ENCODE results near the gene GNAQ.

The GNAQ gene

DNA sequence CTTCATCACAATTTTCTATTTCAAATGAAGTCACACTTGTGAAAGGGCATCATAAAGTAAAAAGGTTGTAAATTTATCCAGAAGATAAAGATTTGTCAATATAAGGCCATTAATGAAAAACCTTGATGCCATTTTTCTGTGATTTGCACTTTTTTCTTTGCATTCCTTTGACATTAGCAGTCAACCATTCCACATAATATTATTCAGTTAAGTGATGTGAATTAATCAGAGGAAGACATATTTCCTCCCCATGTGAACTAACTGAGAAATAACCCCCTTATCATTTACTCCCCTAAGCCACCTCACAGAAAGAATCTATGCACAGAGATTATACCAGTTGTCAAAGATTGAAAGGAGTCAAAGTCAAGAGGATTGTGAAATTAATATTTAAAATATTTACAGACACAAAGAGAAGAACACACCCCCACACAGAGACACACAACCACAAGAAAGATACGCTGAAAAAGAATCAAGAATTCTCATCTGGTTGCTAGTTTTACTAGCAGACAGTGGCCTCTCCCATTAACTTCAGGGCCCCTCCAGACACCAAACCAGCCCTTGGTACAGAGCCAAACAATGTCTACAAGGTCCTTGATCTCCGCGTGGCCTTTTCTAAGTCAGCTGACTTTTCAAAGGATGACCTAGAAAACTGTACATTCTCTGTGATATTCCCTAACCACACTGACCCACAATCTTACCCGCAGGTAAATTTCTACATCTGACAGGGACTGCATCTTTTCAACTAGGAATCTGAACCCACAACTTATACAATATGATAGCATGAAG is 29.5 kb downstream of the GNAQ start:
- DNase-seq, result no peak

DNA sequence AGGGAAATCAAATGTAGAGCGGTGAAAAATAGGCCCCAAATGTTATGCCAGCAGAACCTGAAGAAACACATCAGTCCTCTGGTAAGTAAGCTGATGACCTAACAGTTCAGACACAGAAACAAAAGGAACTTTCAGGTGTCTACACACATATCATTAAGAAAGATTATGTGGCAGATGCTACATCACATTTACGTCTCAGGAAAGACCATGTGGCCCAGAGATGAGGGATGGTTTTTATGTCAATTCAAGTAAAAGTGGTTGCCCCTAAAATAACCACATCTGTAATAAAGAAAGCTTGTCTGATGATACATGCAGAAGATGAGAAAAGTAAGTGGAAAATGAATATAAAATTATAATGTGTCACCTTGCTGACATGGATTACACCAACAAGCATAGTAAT is 31.4 kb downstream of the GNAQ start:
- no peak for DNase-seq

DNA sequence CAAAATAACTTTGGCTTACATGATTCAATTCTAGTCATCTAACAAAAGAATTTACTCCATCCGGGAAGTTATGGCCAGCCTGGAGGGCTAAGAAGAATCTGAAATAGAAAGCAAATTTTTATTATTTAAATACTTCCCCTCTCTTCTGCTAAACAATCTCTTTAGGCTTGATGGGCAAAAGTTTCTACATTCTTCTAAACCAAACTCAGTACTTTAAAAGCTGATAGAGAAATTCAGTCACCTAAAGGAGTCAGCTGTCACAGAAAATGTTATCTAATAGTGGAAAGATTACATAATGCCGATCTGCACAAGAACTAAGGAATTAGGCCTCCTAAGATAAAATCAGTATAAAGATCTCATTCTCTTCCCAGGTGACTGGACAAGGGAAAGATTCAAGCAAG is 32.4 kb downstream of the GNAQ start:
- no peak for DNase-seq

DNA sequence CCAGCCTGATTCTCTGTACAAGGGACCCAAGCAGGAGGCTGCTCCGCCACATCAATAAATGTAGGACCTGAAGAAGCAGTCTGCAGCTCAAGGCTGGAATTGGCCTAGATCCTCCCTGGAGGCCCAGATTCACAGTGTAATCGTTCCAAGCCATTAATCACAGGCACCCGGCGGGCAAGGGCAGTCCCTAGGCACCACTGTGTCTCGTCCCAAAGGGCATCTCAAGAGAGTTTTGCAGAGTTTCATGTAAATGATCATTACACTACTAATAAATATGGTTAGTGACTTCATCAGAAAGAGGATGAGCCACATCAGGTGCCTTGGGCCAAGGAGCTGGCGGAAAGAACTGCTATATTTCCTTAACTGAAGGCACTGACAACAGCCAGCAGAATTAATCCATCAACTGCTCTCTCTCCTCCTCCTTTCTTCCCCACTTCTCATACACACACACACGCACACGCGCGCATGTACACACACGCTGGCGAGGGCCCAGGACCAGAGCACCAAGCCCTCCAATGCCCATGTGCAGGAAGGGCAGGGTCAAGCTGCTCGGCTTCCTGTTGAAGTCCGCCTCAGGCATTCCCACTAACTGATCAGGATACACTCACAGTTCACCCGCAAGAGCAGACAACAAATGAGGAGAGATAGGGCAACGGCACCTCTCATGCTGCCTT is 33.9 kb downstream of the GNAQ start:
- DNase-seq, result no peak

DNA sequence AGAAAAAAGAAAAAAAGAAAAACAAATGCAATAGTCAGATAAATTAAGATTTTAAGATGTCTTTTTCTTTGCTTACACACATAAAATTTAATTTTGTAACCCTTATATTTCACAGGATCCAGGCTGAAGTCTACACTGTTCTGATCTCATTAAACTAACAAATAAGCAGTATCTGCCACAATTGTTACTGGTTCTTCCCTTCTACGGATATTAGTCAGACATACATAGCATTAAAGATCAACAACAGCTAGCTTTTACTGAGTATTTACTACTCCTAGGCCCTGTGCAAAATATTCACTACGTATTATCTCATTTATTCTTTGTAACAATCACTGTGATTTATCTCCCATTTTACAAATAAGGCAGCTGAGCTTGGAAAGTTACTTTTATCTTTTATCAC is 34.9 kb downstream of the GNAQ start:
- no peak for DNase-seq

DNA sequence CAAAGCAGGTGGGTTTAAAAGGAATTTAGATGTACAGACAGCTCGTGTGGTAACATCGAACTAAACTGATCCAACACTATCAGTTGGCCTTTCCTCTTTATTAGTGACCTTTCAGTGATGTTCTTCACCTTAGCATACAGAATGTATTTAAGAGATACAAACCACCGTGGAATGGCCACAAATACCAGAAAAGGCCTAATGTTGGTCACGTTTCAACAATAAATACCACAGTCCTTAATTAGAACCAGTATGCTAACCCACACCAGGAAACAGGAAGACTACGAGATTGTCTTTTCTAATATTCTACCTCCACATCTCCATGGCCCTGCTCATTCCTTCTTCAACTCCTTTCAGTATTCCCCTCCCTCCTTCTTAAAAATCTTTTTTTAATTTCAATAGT is 40.4 kb downstream of the GNAQ start:
- no peak for DNase-seq

DNA sequence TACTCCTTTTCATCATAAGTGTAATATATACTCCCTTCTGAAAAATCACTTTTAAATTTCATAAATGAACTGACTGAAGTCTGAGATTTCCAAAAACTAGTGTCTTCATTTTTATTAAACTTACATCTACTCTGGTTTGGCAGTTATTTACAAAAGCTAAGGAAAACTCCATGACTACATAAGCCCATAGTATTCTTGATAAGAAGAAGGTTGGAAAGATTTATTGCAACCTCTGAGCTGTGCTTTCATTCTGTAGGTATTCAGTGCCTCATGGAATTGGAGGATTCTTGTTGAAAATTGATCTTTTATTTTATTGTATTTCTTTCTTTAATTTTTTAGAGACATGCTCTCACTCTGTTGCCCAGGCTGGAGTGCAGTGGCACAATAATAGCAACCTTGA is 41.7 kb downstream of the GNAQ start:
- DNase-seq, result no peak

DNA sequence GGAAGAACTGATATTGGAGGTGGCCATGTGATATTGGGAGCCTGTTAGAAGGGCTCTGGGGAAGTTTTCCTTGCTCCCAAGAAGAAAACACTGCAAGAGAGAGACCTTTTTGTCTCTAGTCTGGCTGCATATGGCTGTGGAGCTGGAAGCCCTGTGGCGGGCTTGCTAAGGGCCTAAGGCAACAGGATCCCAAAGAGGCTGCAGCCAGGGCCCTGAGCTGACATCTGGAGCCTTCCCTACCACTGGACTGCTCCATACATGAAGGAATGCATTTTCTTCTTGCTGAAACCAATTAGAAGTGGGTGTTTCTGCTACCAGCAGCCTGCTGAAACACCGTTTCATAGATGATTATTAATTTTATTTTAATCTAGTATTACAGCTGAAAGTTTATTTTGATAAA is 42.2 kb downstream of the GNAQ start:
- DNase-seq, result no peak

DNA sequence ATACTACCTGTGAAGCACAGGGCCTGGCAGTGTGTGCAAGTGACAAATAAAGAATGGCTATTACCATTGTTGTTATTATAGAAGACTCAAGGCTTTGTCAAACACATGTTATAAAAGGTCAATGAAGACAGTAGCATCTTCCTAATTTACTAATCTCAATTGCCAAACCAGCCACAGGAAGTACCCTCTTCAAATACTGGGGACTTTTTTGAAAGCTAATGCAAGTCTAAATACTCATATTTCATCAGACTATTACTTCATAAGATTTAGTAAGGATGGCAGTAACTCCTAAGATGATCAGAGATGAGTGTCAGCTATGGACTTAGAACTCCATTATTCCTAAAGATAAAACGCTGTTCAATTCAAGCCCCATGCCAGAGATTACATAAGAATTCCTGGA is 43.0 kb downstream of the GNAQ start:
- no peak for DNase-seq

DNA sequence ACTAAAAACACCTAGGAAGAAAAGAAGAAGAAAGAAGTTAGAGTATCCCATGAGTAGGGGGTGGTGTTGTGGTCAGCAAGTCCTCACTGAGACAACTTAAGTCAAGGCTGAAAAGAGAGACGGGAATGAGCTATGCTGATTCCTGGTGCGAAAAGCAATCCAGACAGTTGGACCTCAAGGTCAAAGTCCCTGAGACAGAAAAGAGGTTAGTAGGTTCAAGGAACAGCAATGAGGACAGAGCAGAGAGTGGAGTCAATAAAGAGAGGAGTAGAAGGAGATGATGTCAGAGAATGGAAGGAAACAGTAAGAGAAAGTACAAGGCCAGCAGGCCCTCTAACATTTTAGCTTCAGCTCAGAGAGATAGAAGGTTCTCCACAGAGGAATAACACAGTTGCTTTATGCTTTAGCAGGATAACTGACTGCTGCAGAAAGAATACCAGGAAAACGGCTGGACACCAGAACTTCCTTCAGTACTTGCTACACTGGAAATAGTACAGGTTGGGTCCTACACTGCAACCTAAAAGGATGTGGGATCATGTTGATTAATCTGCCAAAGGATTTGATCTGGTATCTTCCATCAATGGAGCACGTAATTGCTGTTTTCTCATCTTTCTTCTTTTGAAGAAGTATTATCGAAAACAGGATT is 43.6 kb downstream of the GNAQ start:
- no peak for DNase-seq

DNA sequence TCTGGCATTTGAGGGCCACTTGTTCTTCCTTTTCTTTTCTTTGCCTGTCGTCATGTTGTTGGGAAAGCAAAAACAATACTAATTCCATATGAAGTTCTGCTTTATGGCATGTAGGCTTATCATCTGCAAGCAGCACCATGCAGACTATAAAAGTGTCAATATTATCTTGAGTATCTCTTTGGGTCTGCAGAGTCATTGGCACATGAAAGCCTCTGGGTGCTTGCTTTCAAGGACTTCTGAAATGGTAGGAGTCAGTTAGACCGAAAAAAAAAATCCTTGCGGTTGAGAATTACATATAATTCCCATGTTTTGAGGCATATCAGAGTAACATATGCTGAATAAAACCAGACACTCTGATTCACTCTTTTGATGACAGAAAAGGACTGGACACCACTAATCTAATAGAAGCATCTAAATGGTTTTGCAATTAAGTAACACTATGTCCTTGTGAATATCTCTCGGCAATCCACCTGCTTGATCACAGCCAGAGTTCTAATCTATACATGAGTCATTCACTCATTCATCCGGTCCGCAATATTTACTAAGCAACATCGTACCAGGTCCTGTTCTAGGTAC is 44.4 kb downstream of the GNAQ start:
- DNase-seq, result no peak

DNA sequence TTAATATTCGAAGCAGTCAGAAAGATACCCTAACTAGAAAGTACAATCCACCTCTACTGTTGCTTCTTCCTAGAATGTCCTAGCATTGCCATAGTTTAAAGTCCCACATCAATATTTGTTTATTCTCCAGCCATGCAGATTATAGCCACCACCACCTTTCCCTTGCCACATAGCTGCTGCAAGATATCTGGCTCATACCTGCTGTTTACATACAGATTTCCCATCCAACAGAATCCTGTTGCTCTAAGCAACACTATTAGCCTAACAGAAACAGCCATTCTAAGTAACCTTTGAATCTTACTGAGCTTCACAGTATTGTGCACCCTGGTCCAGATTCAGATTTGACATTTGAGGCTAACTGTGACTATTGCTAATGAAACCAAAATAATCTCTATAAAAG is 45.6 kb downstream of the GNAQ start:
- DNase-seq, result no peak

DNA sequence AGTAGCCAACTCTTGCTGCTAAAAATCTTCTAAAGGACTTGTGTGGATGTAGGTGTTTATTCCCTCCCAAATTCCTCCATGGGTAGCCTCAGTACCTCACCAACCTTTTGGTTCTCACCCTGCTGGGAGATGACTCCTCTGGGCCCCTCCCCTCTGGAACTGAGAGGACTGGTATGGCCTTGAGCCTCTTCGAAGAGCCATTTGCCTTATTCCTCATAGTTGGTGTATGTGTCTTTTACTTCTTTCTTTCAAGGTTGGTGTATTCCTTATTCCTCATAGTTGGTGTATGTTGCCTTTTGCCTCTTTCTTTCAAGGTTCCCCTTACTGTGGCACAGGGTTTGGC is 48.3 kb downstream of the GNAQ start:
- no peak for DNase-seq

DNA sequence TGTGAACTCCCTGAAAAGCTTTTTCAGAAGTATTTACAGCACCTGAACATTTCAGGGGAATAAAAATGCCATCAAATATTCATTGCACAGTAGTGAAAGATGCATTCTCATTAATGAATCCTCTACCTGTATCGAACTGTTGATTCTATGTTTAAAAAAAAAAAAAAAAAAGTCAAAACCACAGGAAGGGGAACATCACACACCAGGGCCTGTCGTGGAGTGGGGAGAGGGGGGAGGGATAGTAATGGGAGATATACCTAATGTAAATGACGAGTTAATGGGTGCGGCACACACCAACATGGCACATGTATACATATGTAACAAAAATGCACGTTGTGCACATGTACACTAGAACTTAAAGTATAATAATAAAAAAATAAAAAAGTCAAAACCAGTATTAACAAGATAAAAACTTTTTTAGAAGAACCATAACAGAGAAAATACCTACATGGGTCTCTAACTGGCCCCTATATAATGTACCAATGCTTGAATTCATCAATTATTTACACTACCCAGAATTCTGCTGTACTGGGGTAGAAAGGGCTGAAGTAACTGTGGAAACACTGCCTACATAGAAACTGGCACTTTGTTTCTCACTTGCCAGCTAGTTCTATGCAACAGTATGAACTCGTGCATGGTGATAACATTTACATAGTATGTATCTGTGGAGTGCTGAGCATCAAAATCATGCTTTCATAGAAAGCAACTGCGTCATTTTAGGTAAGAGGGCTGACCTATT is 48.9 kb downstream of the GNAQ start:
- DNase-seq, result no peak

DNA sequence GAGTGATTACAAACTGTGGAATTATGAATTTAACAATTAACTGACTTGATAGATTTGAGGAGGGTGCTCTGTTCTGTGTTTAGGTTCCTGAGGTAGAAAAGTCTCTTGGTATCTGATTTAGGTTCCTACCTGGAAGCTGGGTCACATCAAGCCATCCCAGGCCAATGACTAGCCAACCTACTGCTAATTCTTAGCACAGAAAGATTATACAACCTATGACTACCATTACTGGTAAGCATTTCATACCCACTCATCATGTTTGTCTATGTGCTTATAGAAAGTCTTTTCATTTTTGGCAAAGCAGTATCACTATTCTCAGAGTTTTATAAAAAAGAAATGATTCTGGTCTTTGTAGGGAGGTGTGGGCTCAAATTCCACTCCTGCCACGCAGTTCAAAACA is 49.7 kb downstream of the GNAQ start:
- DNase-seq, result no peak

DNA sequence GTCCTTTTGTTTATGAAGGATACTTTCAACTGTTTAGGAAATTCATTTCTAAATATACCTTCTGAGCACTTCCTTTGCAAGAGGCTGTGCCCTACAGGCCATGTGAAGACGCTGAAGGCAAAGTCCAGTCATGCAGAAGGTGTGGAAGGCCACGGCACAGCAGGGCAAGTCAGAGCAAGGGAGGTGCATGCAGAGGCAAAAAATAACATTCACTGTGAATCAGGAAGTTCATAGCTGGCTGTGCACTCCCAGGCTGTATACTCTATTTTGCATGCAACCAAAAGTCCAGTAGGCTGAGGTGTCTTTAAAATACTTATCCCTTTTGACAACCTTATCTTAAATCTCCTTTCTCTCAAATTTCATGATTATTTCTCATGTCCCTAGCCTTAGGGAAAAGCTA is 50.3 kb downstream of the GNAQ start:
- DNase-seq, result no peak

DNA sequence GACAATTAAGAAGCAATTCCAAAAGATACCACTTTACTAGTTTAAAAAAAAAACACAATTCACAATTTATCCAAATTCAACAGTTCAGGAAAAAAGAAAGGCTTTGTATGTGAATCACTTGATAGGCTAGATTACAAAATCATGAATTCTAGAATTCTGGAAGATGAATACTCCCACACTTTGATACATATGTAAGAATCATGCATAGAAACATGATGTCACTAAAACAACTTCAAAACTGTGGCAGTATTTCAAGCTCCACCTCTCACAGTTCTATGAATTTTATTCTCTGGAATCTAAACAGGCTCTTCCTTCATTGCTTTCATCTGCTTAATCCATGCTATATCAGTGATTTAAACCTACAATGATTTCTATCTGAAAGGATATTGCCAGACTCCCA is 51.0 kb downstream of the GNAQ start:
- DNase-seq, result no peak

DNA sequence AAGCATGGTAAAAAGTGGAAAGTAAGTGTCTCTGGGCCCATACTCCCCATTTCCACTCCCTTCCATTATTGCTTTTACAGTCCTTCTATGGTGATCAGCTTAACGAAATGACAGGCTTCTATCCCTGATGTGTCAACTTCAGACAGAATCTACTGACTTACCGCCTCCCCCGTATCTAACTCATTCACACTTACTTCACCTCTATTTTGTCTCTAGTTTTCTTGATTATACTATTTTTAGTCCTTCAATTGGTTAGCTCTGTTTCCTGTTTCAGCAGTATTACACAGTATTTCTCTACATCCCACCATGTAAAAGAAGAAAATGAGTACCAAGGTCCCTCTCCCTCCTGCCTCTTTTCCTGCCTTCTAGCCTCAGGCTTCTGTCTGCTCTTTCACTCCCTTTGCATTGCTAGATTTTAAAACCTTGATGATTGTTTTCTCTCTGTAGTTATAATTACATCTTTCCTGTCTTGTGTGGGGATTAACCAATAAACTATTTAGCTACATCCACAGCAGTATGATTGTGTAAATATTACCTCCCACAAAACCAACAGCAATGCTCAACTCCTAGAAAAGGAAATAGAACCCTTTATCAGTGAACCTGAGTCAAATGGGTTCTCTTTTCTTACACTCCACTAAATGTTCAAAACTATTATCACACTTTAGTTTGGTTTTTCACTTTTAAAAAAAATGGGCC is 53.4 kb downstream of the GNAQ start:
- no peak for DNase-seq

DNA sequence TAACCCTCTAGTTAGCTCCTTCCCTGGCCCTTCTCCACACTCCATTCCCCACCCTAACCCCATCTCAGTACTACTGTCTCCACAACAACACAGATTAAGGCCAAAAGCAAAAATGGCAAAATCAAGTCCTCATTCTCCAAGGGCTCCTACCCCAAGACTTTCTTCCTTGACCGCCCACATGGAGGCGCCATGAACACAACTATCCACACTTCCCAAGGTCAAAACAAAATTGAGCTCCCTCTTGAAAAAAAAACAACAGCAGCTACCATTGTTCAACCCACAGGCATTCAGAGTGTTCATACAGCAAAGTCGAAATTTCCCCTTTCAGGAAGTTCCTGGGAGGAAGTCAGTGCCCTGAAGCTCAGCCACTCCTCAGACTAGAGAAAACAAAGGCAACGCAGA is 54.4 kb downstream of the GNAQ start:
- DNase-seq, result no peak

DNA sequence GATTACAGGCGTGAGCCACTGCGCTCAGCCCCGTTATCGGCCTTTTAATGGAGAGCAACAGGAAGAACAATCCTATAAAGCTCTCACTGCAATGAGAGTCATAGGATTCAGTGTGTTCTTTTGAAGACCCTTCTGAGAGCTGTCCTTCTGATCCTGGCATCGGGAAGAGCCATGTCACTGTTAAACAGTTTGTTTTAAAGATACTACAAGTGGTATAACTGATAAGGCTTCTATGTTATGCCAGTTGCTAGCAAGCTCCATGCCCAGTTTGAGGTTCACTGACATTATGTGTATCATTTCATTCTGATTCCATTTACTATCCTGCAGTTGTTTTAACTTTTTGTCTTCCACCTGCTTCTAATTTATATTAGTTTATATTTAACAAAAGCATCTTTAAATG is 55.8 kb downstream of the GNAQ start:
- no peak for DNase-seq

DNA sequence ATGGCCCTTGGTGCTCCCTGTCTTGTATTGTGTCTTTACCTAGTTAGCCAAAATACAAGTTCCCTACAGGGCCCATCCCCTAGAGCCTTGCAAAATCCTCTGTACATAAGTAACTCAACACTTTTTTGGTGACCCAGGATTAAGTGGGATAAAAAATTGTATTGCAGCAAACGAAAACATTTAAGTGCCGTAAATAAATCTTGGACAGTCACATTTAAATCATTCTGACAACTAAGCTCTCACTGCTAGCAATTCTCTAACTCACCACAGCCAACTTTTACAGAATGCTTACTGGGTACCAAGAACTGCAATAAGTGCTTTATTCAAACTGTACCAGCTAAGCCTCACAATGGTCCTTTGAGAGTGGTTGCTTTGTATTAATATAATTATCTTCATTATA is 56.6 kb downstream of the GNAQ start:
- no peak for DNase-seq

DNA sequence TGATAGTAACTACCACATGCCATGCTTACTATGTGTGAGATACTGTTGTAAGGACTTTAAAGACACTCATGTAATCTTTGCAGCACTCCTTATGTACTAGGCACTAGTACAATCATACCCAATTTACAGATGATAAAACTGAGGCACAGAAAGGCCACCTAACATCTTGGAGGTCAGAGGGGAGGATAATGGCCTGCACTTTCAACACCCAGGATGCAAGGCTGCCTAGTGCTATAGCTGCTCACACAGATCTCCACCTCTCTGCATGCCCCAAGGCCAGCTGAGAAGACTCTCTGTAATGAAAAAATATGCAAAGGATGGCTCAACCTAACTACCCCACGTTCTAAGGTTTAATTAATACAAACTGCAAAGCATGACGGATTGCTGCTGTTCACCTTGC is 57.2 kb downstream of the GNAQ start:
- no peak for DNase-seq

DNA sequence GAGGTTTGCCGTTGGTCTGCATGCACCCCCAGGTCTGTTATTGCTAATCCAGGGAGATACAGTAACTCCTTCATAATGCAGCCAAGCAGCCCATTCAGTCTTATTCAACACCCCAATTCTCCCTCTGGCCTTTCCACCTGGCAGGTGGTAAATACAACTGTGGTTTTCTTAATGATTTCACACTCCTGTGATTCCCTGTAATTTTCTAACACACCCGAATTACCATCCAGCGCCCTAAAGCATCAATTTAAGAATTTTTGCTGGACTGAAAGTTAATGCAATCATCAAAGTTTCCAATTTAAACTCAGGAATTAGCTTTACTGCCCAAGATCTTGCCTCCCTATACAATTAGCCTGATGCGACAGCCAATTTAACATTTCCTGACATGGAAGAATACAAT is 62.5 kb downstream of the GNAQ start:
- DNase-seq, result no peak

Data from NCI-H1092 (cell line).